ENCODE data around the gene PCYOX1L.
"Not testable (repeated sequence)": the region's sequence is repeated elsewhere in the genome, so short reads cannot be mapped to it uniquely, and the experiment has no call there.

The PCYOX1L gene

DNA sequence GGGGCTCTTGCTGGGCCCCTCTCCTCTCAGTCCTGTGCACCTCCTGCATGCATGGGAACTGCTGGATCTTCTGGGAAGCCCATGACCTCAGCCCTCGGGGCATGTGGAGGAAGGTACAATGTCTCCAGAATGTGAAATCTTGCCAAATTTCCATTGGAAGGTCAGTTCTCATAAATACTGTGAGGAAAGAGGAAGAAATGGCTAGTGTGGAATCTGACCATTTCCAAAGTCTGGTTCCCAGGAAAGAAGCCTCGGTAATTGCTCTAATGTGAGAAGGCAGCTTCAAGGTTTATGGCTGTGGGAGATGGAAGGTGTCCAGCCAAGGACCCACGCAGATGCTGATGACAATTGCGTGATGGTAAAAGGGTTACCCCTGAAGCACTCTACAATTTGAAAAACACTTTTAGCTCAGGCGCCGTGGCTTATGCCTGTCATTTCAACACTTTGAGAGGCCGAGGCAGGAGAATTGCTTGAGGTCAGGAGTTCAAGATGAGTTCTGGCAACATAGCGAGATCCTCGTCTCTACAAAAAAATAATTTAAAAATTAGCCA lies 29.3 kb downstream of the PCYOX1L start:
- DNase-seq (ENCODE audit: low spot score) = no peak

DNA sequence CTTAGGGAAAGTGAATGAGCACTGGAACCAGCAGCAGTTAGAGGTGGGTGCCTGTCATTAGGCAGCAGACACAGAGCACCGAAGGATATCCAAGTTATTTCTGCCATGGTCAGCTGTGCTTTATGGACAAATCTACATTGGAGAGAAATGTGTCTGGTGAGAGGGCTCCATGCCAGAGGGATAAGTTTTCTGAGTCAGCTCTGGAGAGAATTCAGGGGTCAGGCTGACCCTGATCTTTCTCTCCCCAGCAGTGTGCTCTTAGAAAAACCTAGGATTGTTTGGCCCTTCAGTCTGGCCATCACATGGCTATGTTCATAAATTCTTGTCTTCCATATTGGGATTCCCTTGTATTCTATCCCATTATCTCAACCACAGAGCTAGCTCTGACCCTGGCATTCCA lies 30.1 kb downstream of the PCYOX1L start:
- DNase-seq (ENCODE audit: low spot score) = no peak

DNA sequence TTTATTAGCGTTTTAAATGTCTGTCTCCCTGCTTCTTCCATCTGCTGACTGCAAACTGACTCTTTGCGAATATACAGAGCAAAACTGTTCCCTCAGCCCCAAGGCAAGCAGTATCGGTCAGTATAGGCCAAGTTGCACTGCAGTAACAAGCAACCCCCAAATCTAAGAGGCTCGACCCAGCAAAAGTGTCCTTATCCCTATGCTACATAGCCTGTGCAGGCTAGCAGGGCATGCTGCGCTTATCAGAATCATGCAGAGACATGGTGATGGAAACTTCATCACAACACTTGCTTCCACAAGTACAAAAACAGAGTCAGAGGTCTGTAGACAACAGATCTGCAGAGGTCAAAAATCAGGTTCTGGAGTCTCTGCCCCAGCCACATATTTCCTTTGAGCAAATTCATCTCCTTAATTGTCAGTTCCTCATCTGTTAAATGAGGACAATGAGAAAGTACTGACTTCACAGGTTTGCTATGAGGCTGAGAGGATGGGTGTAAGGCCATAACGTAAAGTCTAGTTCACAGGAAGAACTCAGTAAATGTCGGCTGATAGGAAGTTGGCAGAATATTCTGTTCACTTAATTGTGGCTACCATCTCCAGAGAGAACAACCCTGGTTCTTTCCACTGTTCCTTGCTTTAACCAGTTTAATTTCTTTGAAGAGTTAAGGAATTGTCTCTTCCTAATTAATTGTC lies 30.8 kb downstream of the PCYOX1L start:
- DNase-seq (ENCODE audit: low spot score) = no peak

DNA sequence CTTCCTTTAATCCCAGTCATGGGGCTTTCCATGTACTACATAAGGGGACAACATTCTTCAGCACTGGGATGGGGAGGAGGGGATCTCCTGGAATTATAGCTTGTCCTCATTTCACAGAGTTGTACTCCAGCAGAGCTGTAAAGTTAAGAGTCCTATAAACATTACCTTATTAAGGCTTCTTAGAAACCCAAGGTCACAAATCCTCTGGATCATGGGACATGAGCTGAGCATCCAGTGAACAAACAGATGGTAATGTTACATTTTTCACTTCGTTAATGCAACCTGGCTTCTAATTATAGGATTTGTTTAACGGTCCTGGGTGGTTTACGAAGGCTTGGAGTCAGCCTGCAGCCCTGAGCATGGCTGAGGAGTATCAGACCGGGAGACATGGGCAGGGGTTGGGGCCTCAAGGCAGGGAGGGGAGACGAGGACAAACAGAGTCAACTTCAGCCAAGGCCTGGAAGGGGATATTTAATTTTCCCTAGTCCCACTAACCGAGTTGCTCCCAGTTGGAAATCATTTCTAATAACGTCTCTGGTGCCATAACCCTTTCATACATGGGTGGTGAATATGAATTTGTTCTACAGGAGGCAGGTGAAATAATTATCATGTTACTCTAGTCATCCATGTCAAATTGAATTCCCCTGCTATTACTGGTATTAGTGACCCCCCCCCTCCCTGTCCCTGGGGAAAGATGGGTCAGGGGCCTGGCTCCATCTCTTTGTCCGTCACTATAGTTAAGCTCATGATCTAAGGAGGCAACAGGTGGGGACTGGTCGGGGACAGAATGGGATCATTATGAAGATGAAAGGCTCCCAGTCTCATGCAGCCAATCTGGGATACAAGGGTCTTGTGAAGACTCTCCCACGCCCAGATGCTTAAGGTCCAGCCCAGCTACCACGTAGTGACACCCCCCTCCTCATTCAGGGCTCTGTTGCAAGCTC lies 32.0 kb downstream of the PCYOX1L start:
- no peak for DNase-seq (ENCODE audit: low spot score)

DNA sequence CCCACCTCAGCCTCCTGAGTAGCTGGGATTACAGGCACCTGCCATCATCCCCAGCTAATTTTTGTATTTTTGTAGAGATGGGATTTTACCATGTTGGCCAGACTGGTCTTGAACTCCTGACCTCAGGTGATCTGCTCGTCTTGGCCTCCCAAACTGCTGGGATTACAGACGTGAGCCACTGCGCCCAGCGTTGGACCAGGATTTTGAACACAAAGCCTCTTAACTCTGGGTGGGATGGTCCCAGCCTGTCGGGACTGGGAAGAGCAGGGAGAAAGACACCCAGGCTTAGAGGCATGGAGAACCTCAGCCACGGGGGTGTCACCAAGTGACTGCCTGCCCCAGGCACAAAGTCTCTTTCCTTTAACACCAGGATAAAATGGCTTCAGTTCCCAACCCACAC lies 33.2 kb downstream of the PCYOX1L start:
- DNase-seq (ENCODE audit: low spot score) = not testable (repeated sequence)

DNA sequence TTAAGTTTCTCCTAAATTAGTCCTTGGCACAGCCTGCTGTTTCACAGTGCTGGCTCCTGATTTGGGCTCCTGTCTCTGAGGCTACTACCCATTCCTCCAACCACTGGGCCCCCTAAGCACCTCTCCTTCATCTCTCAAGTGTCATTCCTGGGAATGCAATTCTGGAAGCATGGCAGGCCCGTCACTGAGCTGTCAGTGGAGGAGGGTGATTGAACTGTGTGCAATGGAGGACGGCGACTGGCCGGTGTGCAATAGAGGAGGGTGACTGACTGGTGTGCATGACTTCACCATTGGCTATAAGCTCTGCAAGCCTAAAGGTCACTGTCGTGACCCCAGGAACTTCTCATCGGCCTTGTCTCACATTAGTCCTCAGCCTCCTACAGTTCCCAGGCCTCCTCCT lies 33.7 kb downstream of the PCYOX1L start:
- DNase-seq (ENCODE audit: low spot score) = no peak

DNA sequence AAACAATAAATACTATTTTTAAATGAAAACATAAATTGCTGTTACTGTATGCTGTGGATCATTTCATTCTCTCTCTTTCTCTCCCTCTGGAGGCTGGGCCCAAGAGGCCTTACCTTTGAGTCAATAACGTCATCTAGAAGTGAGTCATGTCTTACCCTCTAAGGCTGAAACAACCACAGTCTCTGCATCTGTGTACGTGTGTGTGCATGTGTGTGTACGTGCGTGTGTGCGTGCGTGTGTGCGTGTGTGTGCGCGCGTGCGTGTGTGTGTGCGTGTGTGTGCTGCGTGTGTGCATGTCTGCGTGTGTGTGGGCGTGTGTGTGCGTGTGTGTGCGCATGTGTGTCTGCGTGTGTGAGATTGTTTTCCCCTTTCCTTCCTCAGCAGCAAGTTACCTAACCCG lies 34.9 kb downstream of the PCYOX1L start:
- DNase-seq (ENCODE audit: low spot score) = no peak

DNA sequence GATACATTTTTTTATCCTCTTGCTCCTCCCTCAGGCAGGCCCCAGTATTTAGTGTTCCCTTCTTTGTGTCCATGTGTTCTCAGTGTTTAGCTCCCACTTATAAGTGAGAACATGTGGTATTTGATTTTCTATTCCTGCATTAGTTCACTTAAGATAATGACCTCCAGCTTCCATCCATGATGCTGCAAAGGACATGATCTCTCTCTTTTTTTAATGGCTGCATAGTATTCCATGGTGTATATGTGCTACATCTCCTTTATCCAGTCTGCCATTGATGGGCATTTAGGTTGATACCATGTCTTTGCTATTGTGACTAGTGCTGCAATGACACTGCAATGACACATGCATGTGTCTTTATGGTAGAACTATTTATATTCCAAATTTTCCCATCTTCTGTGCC lies 37.1 kb downstream of the PCYOX1L start:
- not testable (repeated sequence) for DNase-seq (ENCODE audit: low spot score)

DNA sequence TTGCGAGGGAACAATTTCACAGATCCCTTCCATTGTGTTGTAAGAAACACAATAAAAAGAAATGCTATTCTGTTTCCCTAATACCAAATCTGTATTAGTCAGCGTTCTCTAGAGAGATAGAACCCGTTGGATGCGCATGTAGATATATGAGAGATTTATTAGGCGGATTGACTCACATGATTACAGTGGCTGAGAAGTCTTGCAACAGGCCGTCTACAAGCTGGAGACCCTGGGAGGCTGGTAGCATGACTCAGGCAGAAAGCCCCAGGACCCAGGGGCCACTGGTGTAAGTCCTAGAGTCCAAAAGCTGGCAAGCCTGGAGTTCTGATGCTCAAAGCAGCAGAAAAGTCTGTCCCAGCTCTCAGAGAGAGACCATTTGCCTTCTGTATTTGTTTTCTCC lies 39.7 kb downstream of the PCYOX1L start:
- no peak for DNase-seq (ENCODE audit: low spot score)

DNA sequence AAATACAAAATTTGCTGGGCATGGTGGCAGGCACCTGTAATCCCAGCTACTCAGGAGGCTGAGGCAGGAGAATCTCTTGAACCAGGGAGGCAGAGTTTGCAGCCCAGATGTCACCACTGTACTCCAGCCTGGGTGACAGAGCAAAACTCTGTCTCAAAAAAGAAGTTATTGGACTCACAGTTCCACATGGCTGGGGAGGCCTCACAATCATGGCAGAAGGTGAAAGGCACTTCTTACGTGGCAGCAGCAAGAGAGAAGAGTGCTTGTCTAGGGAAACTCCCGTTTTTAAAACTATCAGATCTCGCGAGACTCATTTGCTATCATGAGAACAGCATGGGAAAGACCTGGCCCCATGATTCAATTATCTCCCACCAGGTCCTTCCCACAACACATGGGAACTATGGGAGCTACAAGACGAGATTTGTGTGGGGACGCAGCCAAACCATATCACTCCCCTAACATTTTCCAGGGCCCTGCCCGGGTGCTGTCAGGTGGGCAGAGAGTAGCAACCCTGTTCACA lies 41.0 kb downstream of the PCYOX1L start:
- DNase-seq (ENCODE audit: low spot score) = not testable (repeated sequence)

DNA sequence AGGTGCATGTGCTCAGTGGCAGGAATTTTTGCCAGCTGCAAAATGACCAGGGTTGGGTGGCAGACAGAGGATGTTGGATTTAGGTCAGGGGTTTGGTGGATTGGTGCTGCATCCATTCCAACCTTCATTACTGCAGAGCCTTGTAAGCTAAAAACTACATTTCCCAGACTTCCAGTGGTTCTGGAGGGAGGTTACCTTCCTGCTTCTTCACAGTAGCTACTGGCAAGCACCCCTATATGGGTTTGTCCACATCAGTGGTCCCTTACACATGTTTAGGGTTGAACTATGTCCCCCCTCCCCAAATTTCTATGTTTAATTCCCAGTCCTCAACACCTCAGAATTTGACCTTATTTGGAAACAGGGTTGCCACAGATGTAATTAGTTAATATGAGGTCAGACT lies 41.9 kb downstream of the PCYOX1L start:
- no peak for DNase-seq (ENCODE audit: low spot score)

DNA sequence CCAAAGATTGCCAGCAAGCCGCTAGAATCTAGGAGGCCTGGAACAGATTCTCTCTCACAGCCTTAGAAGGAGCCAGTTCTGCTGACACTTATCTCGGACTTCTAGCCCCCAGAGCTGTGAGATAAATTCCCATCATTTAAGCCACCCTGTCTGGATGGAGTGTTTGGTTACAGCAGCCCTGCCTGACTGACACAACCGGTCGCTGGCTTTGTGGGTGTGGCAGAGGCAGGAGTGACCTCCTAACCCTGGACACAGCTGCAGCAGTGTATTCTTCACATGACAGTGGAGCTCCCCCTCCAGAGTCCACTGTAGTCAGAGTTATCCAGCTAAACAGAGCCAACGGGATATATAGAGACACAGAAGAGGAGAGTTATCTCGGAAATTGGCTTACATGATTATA lies 42.5 kb downstream of the PCYOX1L start:
- no peak for DNase-seq (ENCODE audit: low spot score)

DNA sequence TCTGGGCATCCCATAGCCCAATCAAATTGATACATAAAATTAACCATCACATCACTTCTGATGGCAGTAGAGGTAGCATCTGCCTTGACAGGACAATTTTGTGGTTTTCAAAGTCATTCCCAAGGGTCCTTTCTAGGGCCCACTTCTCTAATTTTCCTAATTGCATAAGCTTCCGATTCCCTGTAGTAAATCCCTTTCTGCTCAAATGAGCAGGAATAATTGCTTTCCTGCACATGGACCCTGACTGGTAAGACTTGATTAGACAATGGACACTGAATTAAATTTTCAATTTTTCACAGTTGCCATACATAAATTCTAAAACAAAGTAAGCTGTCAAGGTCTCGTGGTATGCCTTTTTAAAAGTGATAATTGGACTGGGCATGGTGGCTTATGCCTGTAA lies 43.2 kb downstream of the PCYOX1L start:
- DNase-seq (ENCODE audit: low spot score) = no peak

DNA sequence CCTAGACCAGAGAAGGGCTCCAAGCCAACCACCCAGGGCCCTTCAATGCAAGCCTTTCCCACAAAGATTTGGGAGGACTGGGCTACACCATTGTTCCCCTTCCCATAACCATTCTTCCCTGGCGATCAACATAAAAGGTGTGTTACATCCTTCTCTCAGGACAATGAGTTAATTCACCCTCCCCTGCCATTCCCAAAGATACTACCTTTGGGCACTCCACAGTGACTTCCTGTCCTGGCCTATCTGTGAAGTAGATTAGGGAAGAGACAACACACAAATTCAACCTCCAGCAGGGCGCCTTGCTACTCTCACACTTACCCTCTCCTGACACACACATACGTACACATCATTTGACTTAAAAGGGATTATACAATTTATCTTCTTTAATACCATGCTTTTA lies 44.4 kb downstream of the PCYOX1L start:
- no peak for DNase-seq (ENCODE audit: low spot score)

DNA sequence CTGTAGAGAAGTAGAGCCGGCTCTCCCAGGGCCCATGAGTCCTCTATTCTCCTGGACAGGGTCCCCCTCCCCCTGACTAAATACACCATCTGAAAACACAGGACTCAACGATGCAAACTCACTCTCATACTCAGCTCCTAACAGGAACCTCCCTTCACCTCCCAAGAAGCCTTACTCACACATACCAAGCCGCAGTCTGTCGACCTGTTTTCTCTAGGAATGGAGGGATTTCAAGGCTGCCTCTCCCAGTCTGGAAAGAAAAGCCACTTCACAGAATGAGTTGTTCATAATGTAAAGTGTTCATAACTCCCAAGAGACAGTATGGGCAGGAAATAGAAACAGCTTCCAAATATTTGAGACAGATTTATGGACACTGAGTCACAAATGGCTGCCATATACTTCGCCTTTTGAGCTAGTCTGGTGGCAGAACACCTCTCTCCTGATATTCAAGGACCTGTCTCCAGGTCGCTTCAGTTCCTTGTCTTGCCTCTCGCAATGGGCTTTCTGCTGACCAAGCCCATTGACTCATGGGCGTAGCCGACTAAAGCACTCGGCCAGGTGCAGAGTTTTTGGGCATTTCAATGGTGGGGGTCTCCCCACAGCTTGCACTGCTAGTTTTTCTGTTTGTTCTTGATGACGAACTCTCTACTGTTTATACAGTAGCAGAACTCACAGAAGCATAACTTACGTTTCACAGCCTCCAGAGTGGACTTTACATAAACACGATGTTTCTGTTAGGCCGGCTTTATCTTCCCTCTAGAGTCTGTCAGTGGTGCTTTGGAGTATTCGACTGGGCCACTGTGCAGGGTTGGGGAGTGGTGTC lies 46.3 kb downstream of the PCYOX1L start:
- DNase-seq (ENCODE audit: low spot score) = no peak

DNA sequence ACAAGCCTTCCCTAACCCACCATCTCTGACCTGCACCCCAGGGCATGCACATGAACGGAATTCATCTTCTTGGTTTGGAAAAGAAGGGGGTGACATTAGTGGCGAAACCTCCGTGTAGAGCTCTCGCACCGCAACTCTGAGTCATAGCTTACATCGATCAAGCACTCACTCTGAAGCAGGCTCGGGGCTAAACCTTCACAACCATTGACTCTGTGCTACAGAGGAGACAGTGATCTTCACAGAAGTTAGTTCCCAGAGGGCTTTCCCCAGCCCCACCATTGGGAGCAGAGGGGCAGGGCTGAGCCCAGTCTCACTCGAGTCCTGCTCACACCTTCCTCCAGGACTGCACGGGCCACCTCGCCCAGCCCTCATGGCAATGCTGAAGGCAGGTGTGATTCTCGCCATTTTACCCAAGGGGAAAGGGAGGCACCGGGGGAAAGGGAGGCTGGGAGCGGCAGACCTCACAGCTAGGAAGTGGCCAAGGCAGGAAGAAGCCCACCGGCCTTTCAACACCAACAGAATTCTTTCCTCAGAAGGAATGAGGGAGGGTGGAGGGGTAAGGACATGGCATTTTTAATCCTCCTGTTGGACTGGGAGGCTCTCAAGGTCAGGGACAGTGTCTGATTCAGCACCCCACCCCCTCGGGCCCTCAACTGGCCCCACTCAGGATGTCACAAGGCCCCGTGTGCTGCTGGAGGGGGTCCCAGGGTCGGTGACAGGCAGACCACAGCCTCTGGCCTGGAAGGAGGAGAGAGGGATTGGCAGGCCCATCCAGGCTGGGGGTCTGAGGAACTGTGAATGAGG lies 47.1 kb downstream of the PCYOX1L start:
- DNase-seq (ENCODE audit: low spot score) = no peak

DNA sequence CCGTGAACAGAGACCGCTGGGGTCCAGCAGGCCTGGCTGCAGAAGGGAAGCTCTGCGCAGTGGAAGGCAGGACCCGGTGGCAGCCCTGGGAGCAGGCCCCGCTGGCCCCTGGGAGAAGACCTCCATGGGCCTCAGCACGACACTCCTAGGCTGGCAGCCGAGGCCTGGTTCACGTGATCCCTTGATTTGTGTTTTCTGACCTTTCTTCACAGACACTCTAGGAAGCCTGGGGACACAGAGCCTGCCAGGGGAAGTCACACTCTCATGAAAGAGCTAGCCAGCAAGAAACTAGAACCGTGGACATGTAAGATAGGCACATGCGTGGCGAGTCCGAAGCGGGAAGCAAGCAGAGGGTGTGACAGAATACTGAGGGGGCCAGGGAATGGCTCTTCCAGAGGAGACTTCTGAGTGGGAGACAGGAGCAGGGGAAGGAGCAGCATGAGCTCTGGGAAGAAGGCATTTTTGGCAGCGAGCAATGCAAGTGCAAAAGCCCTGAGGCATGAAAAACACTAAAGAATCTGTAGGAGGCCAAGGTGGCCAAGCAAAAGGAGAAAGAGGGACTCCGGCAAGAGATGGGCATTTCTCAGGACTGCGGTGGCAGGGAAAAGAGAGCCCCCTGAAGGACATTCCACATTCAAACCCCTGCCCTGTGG lies 47.8 kb downstream of the PCYOX1L start:
- no peak for DNase-seq (ENCODE audit: low spot score)

DNA sequence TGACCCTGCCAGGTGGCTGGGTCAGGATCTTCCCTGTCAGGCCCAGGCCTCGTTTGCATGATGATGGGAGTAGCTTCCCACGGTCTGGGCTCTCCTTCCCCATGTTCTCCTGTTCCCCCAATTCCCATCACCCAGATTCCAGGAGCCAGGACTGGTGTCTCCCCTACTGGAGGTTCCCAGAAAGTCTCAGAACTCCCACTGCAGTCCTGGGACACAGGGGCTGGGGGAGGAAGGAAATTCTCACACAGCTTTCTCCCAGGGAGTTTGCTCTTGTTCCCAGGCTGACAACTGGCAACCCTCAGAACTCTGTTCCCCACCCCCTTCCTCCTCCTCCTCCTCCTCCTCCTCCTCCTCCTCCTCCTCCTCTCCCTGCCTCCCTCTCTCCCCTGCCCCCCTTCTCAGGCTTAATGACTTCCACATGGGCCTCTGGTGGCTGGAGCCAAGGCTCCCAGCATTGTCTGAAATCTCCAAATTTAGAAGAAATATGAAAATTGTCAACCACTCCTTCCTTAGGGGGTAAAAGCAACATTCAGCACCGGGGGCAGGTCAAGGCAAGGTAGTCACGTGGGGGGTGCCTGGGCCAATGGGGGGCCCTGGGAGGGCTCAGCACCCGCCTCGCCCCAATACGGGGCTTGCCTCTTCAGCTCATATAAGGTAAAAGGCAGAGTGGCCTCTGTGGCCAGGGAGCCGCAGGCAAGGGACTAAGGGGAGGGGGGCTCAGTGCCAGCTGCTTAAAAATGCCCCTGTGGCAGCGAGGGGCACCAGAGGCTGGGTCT lies 48.5 kb downstream of the PCYOX1L start:
- DNase-seq (ENCODE audit: low spot score) = no peak

DNA sequence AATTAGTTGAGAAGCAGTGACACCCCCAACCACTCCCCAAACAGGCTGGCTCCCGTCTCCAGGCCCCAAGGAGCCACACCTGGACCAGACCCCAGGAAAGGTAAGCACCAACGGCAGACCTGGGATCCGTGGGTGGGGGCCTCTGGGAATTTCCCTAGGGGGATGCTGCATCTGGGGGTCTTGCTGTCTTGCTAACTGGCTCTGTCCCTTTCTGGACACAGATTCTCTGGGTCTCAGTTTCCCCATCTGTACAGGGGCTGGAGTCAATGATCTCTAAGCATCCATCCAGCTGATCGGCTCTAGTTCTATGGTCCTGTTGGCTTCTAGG lies 49.1 kb downstream of the PCYOX1L start:
- no peak for DNase-seq (ENCODE audit: low spot score)
